ENCODE data around the gene ZNF621.

ZNF621 gene

GRCh38 chr3:40497288-40497687 lies 27.5 kb upstream of the ZNF621 start:
- peak in 1 of 2 donors; percentile 11 for DNase-seq (ENCODE audit: low read depth in 2 of 2)
- H3K4me3 ChIP-seq (replicated peaks in 1 of 2; ENCODE audit: low read depth in 2 of 2, low read length in 2 of 2), result no peak overlapping the region

GRCh38 chr3:40499952-40500351 lies 24.8 kb upstream of the ZNF621 start:
- TF ChIP-seq CTCF (IDR thresholded peaks at IDR 0.05; ENCODE audit: low read depth, low read length), result no peak
- no peak for DNase-seq (ENCODE audit: low read depth in 2 of 2)
- H3K4me3 ChIP-seq (replicated peaks in 1 of 2; ENCODE audit: low read depth in 2 of 2, low read length in 2 of 2), result no peak overlapping the region

More at GRCh38 chr3:40497288-40497687, 27.5 kb upstream of the ZNF621 start:
- TF ChIP-seq CTCF (IDR thresholded peaks at IDR 0.05; ENCODE audit: low read depth, low read length), result no peak

- no peak for DNase-seq (ENCODE audit: low read depth in 2 of 2)
- no peak overlapping the region for H3K4me3 ChIP-seq (replicated peaks in 1 of 2; ENCODE audit: low read depth in 2 of 2, low read length in 2 of 2)
- TF ChIP-seq CTCF (IDR thresholded peaks at IDR 0.05; ENCODE audit: low read depth, low read length), result no peak
These were observed 22.7 kb upstream of the ZNF621 start for GRCh38 chr3:40502034-40502433.

GRCh38 chr3:40504636-40505430 lies 19.9 kb upstream of the ZNF621 start:
- TF ChIP-seq CTCF (IDR thresholded peaks at IDR 0.05; ENCODE audit: low read depth, low read length), result no peak

GRCh38 chr3:40505599-40506462 lies 18.9 kb upstream of the ZNF621 start, which contains the start of gene ZNF620:
TSS of gene ZNF620 (plus strand) at chr3:40506039. CDS start at chr3:40506353, 314 bp downstream.
- DNase-seq (ENCODE audit: low read depth in 2 of 2), result peak; percentile 28 to 68
- peak within 1 kb of the TSS; percentile 57 to 60 for H3K4me3 ChIP-seq (replicated peaks in 1 of 2; ENCODE audit: low read depth in 2 of 2, low read length in 2 of 2)
- TF ChIP-seq CTCF (IDR thresholded peaks at IDR 0.05; ENCODE audit: low read depth, low read length), result peak; percentile 13

More at GRCh38 chr3:40504636-40505430, 19.9 kb upstream of the ZNF621 start:
- no peak overlapping the region for H3K4me3 ChIP-seq (replicated peaks in 1 of 2; ENCODE audit: low read depth in 2 of 2, low read length in 2 of 2)
- peak; percentile 97 to 98 for DNase-seq (ENCODE audit: low read depth in 2 of 2)

- DNase-seq (ENCODE audit: low read depth in 2 of 2), result no peak
- H3K4me3 ChIP-seq (replicated peaks in 1 of 2; ENCODE audit: low read depth in 2 of 2, low read length in 2 of 2), result no peak overlapping the region
- no peak for TF ChIP-seq CTCF (IDR thresholded peaks at IDR 0.05; ENCODE audit: low read depth, low read length)
These were observed 13.6 kb upstream of the ZNF621 start for GRCh38 chr3:40511031-40511718.
